H54 (cell line): ENCODE data around the gene SDK1.
A peak's percentile ranks its signal among the peaks of the same experiment; 100 is the strongest.

Source experiments
- DNase-seq: peaks from one replicate; pipeline ENCODE4 v3.0.0; 2011; ENCODE audit warnings: low spot score, mixed read lengths; ENCODE audit not compliant: insufficient read length
- FAIRE-seq: peaks from 3 replicates; lab custom pipeline; 2011; peaks lifted over from hg19 to GRCh38; lab: Jason Lieb, UNC
- POLR2A ChIP-seq: IDR thresholded peaks from 2 replicates; pipeline ENCODE4 v1.6.1; 2011; ENCODE audit warnings: low read depth, mild to moderate bottlenecking, low read length

SDK1 gene

DNA sequence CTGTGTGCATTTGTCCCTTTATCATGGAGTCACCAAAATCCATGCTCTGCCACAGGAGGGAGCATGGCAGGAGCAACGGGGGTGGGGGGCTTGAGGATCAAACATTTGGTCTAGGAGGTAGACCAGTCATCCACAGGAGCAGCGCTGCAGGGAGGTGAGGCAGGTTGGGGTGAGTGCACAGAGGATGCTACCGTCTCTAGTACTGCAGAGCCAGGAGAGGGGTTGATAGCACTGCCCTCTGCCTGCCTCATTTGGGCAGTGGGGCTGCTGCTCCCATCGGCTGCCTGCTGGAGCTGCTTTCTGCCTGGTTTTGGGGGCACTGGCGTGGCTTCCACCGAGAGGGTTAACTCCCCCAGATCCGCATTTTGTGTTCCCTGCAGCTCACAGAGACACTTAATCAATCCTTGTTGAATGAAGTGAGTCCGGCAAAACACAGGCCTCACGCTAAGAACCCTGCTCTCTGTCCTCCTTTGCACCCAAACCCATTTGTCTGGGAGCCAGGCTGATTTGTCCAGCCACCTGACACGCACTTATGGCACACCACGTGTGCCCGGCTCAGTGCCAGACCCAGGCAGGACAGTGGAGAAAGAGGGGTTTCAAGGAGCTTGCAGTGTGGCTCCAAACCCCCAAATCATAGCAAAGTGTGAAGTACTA, 854.0 kb downstream of the SDK1 start:
- DNase-seq = no peak
- no peak for TF ChIP-seq POLR2A
- FAIRE-seq = no peak

DNA sequence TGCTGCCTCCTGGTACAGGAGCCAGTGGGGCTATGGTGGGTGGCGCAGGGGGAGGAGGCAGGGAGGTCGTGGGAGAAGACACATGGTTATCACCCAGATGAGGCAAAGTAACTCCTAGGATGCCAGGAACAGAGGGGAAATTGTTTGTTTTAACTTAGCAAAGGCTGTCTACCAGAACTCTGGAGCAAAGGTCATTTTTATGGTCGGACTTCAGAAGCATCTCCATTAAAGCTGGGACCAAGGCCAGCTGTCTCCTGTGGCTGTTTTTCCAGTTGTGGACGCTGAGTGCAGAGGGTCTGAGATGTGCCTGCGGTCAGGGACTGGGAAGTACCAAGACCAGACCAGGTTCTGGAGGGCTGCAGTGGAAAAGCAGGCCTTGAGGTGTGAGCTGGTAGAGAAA, 855.1 kb downstream of the SDK1 start:
- TF ChIP-seq POLR2A = no peak
- FAIRE-seq = no peak
- no peak for DNase-seq

DNA sequence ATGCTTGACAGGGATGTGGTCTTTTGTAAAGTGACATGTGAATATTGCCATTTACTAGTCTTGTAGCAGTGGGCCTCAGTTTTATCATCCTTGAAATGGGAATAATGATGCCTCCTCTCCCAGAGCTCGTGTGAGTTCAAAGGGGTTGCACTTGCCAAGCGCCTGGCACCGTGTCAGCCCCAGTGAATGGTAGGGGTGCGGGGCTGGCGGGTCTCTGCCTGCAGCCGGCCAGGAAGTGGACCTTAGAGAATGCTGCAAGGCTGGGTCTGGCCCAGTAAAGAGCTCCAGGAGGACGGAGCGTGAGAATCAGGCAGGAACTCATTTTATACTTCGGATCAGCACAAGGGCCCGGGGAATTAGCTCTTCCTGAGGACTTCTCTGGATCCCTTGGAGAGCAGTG, 856.6 kb downstream of the SDK1 start:
- TF ChIP-seq POLR2A = no peak
- no peak for FAIRE-seq
- no peak for DNase-seq

DNA sequence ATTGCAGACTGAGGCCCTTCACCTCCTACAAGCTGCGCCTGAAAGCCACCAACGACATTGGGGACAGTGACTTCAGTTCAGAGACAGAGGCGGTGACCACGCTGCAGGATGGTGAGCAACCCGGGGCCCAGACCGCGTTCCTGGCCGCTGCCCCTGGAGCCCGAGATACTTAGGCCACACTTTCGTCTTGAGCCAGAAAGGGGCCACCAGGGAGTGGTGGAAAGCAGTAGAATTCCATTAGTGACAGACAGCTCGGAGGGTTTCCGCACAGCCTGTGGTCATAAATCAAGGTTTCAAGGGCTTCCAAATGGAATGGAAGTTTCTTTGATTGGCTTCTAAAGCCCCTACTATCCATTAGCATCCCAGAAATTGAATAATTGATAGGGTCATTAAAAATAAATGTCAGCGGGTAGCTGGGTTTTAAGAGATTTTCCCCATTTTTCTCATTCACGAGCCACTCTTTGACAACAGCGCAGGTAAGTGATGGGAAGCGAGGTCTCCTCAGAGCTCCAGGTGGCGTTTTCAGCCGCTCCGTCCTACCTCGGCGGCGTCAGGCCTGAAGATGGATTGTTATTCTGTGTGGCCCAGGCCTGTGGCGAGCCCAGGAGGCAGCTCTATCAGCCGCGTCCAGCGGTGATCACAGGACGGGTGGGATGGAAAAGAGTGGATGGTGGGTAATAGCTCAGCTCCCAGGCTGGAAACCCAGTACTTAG, 857.5 kb downstream of the SDK1 start:
- FAIRE-seq (no peak), DNase-seq (no peak)
- TF ChIP-seq POLR2A = no peak

DNA sequence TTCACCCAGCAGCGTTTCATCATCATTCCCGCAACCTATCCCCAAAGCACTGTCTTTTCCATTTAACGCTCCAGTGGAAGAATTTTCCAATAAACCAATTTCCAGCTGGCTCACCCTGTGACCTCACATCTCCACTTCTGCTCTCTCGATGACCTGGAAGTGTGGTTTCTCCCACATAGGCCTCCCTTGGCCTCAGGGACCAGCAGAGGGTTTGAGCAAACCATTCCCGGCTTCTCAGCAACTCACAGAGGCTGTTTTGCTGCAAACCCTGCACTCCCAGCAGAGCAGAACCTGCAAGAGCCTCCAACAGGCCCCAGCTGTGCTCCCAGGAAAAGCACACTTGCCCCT, 858.1 kb downstream of the SDK1 start:
- DNase-seq = no peak
- FAIRE-seq = no peak
- no peak for TF ChIP-seq POLR2A

DNA sequence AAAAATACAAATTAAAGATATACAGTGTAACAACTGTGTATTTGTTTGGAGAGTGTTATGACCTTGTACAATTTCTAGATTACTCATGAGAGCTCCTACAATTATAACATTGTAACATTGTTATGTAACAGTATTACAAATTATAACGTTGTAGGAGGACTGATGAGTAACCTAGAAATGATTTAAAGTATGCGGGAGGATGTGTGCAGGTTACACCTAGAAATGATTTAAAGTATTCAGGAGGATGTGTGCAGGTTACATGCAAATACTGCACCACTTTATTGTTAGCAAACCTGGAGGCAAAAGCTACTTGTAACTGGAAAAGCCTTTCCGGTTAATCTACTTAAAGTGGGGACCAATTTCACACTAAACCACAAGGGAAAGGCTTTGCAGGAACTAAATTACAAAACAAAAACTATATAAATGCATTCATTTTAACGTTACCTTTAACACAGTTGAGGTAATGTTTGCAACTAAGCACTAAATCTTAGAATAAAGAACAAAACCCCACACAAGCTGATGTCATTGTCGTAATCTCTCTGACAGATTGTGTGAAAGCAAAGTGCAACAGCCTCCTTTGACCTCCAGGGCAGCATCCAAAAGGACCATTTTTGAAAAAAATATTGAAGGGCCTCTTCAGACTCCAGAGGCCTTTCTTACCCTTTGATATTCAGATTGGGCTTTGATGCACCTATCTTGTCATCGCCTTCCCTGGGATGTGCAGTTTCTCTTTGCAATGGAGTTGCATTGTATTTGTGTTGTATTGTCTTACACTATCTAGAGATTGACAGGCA, 858.9 kb downstream of the SDK1 start:
- FAIRE-seq = no peak
- DNase-seq = peak; percentile 60
- no peak for TF ChIP-seq POLR2A

DNA sequence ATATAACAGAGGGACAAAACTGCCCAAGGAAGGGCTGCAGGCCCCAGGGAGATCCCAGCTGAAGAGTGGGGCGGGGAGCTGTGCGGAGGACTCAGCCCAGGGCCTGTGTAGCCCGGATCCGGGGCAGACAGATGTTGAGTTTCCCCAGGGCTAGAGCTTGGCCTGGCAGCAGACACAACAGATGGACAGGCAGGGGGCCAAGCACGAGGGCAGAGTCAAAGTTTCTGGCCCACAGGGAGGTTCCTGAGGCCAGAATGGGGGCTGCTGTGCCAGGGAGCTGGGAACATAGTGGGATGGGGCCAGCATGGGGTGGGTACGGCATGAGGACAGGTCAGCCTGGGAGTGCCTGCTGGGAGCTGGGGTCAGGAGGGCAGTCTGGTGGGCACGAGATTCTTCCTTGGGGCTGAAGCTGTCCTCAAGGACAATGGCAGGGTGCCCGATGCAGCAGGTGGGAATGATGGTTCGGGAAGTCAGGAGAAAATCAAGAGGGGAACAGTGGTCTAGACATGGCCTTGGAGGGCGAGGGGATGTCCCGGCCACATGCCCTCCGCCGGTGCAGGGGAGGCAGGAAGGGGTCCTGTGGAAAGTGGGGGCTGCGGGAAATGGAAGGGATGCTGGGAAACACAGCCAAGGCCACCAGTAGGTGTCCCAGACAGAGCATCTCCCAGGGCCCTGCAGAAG, 862.0 kb downstream of the SDK1 start:
- FAIRE-seq (no peak), DNase-seq (no peak)
- 0 out of 2 replicates have a peak, but pooled peaks have one; percentile 4 for TF ChIP-seq POLR2A

DNA sequence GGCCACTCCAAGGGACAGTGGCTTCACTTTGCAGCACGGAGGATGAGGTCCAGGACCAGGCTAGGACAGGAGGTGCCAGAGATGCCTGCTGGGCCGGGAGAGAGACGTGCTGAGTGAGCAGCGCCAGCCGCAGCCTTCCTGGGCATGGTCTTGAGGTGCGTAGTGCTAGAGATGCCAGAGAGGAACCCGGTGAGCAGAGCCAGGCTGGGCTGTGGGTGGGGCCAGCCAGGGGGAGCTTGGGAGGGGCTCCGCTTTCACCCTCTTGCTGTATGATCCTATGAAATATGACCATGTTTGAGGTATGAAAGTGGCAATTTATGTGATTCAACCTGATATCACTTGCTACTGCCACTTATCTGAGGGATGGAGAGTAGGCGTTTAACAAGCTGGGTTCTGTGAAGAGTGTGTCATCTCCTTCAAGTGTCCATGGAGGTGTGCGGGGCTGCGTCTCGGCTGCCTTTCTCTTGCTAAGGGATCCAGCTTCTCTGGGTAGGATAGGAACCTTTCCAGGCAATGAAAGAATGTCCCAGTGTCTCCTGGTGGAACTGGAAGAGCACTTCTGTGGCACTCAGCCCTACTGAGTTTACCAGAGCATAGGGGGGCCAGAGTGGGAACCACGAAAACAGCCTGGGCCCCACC, 862.6 kb downstream of the SDK1 start:
- TF ChIP-seq POLR2A = no peak
- FAIRE-seq = no peak
- DNase-seq = no peak

DNA sequence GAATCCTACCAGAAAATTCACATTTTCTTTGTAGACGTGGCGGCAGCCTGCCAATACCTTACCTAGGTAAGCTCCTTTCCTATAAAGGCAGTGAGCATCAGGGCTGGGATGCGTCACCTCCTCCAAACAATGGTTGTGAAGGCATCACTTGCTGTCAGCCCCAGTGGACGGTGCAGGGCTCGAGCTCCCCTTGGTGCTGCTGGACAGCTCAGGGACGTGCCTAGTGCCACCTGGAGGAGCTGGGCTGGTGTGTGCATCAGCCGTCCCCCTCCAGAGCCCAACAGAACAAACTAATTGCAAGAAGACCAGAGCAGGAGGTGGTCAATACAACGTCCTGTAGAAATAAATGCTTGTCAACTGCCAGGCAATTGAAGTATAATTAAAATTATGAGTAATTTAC, 863.5 kb downstream of the SDK1 start:
- TF ChIP-seq POLR2A = no peak
- DNase-seq = no peak
- FAIRE-seq = no peak

DNA sequence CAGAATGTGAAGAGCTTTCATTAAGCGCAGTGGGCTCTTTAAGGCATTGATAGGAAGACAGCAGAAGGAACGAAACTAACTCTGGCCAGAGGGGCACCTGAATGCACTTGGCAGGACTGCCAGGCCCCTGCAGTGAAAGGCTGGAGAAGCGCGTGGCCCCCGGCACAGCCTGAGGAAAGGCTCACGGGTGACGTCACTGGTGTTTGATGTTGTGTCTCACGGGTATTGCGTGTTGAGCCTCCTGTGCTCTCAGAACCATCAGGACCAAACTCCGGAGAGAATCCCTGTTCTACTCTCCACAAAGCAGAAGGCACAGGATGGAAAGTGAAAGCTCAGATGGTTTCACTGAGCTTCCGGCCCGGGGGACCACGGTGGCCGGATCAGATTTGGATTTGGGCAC, 865.3 kb downstream of the SDK1 start:
- TF ChIP-seq POLR2A = no peak
- no peak for FAIRE-seq
- no peak for DNase-seq

DNA sequence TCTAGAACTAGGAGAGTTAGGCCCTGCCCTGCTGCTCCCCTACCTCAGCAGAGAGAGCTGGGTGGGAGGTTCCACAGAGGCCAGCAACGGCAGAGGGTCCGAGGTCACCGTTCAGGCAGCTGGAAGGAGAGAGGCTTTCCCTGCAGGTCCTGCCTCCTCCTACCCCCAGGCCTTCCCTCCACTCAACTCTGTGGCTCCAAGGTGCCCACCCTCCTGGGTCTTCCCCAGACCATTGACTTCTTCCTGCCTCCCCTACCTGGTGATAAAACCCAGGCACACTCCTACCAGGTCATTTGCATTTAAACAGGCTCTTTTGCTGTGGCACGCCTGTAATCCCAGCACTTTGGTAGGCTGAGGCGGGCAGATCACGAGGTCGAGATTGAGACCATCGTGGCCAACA, 865.8 kb downstream of the SDK1 start:
- TF ChIP-seq POLR2A = no peak
- FAIRE-seq (no peak), DNase-seq (no peak)

DNA sequence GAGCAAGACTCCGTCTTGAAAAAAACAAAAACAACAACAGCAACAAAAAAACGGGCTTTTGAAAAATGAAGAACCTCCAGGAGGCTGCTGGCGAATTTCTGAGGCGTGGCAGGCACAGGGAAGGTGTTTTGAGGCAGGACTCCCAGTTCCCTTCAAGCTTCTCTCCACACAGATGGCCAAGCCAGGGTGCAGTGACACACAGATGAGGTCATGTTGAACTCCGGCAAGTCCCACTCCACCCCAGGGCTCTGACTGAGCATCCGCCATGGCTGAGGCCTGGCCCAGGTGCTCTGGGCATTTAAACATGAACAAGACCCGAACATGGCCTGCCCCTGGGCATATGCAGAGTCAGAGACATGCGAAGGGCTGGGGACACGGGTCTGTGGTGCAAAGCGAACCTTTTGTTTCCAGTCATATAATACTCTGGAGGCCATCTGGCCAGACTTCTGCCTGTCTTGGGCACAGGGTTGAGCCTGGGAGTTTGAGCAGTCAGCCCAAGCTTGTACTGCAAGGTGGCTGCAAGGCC, 866.4 kb downstream of the SDK1 start:
- no peak for TF ChIP-seq POLR2A
- peak; percentile 72 for DNase-seq
- no peak for FAIRE-seq

DNA sequence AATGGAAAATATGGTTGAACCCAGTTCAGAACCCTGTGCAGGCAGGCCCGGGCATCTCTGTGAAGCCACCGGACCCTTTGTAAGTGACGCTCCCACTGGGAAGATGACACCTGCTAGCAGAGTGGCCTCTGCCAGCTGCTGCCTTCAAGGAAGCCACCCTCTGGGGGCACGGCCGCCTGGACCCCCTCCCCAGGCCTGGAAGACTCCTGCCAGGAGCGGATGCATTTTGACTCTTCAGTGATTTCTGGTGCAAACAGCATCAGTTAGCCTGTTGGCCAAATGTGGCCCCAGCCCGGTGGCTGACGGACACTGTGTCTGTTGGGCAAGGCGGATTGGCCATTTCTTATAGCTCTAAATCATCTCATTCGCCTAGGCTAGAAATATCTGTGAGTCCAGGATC, 867.0 kb downstream of the SDK1 start:
- FAIRE-seq (no peak), DNase-seq (no peak)
- no peak for TF ChIP-seq POLR2A
